Measurements from ENCODE around the gene TRIO. TPM values are rescaled to one million over a fixed set of nuclear protein-coding genes. Genes with fewer than 3 reads are reported as not detected.

TRIO gene
- total RNA-seq, 1 donor from 2014 or later: 163 TPM

- Mint-ChIP-seq H3K9me3 (ENCODE audit: low read depth) (no peaks in the 10 kb centered on the region), H3K27ac (no peak overlapping the region), H3K36me3 (ENCODE audit: insufficient read depth) (no peaks in the 10 kb centered on the region), H3K27me3 (peaks cover 15% of the 10 kb centered on the region), H3K4me3 (ENCODE audit: low read depth) (no peak overlapping the region), H3K4me1 (ENCODE audit: low read depth) (no peaks in the 10 kb centered on the region)
- DNase-seq (ENCODE audit: low spot score, unreplicated experiment): no peak
- TF ChIP-seq CTCF (IDR thresholded peaks at IDR 0.05; ENCODE audit: unreplicated experiment): no peak
Measured at GRCh38 chr5:14123974-14124482, 19.1 kb upstream of the TRIO start.

GRCh38 chr5:14125262-14125661 is 17.9 kb upstream of the TRIO start:
- TF ChIP-seq CTCF (IDR thresholded peaks at IDR 0.05; ENCODE audit: unreplicated experiment): no peak
- peaks cover 17% of the 10 kb centered on the region for H3K27me3 Mint-ChIP-seq
- no peaks in the 10 kb centered on the region for H3K36me3 Mint-ChIP-seq (ENCODE audit: insufficient read depth)
- no peaks in the 10 kb centered on the region for H3K4me1 Mint-ChIP-seq (ENCODE audit: low read depth)
- no peak overlapping the region for H3K4me3 Mint-ChIP-seq (ENCODE audit: low read depth)
- H3K9me3 Mint-ChIP-seq (ENCODE audit: low read depth): no peaks in the 10 kb centered on the region
- no peak overlapping the region for H3K27ac Mint-ChIP-seq
- DNase-seq (ENCODE audit: low spot score, unreplicated experiment): no peak

- peaks cover 24% of the 10 kb centered on the region for H3K27me3 Mint-ChIP-seq
- no peaks in the 10 kb centered on the region for H3K4me1 Mint-ChIP-seq (ENCODE audit: low read depth)
- H3K36me3 Mint-ChIP-seq (ENCODE audit: insufficient read depth): no peaks in the 10 kb centered on the region
- DNase-seq (ENCODE audit: low spot score, unreplicated experiment): no peak
- no peak for TF ChIP-seq CTCF (IDR thresholded peaks at IDR 0.05; ENCODE audit: unreplicated experiment)
- no peaks in the 10 kb centered on the region for H3K9me3 Mint-ChIP-seq (ENCODE audit: low read depth)
- H3K27ac Mint-ChIP-seq: no peak overlapping the region
- no peak overlapping the region for H3K4me3 Mint-ChIP-seq (ENCODE audit: low read depth)
Measured at GRCh38 chr5:14127587-14127986, 15.6 kb upstream of the TRIO start.

GRCh38 chr5:14128079-14128478 is 15.1 kb upstream of the TRIO start:
- no peaks in the 10 kb centered on the region for H3K4me1 Mint-ChIP-seq (ENCODE audit: low read depth)
- no peak for DNase-seq (ENCODE audit: low spot score, unreplicated experiment)
- no peaks in the 10 kb centered on the region for H3K36me3 Mint-ChIP-seq (ENCODE audit: insufficient read depth)
- no peak overlapping the region for H3K4me3 Mint-ChIP-seq (ENCODE audit: low read depth)
- H3K27ac Mint-ChIP-seq: no peak overlapping the region
- H3K27me3 Mint-ChIP-seq: peaks cover 24% of the 10 kb centered on the region
- TF ChIP-seq CTCF (IDR thresholded peaks at IDR 0.05; ENCODE audit: unreplicated experiment): no peak
- H3K9me3 Mint-ChIP-seq (ENCODE audit: low read depth): no peaks in the 10 kb centered on the region

GRCh38 chr5:14129123-14129522 is 14.0 kb upstream of the TRIO start:
- no peak for DNase-seq (ENCODE audit: low spot score, unreplicated experiment)
- Mint-ChIP-seq H3K27me3 (peaks cover 24% of the 10 kb centered on the region), H3K9me3 (ENCODE audit: low read depth) (no peaks in the 10 kb centered on the region), H3K36me3 (ENCODE audit: insufficient read depth) (no peaks in the 10 kb centered on the region), H3K4me1 (ENCODE audit: low read depth) (no peaks in the 10 kb centered on the region), H3K27ac (no peak overlapping the region), H3K4me3 (ENCODE audit: low read depth) (no peak overlapping the region)
- TF ChIP-seq CTCF (IDR thresholded peaks at IDR 0.05; ENCODE audit: unreplicated experiment): no peak

Data from progenitor cell of endocrine pancreas (in vitro differentiated cells).